ENCODE results near the gene RBM28.
A peak's percentile ranks its signal among the peaks of the same experiment; 100 is the strongest.

The RBM28 gene

GRCh38 chr7:128363261-128363721 is 19.6 kb upstream of the RBM28 start:
- DNase-seq (ENCODE audit: low spot score) = no peak
- in situ Hi-C loops (cut with MboI; ENCODE audit: low pct_unique_long_range_greater_than_20kb, low sequenced_read_pairs, unreplicated experiment) = no loop called here
- no peak for TF ChIP-seq CTCF (IDR thresholded peaks at IDR 0.05; ENCODE audit: extremely low read depth, insufficient read depth, missing control alignments)

- no peak for DNase-seq (ENCODE audit: low spot score)
- TF ChIP-seq CTCF (IDR thresholded peaks at IDR 0.05; ENCODE audit: extremely low read depth, insufficient read depth, missing control alignments) = no peak
- in situ Hi-C loops (cut with MboI; ENCODE audit: low pct_unique_long_range_greater_than_20kb, low sequenced_read_pairs, unreplicated experiment) = no loop called here
Measured at GRCh38 chr7:128362670-128363069, 19.0 kb upstream of the RBM28 start.

GRCh38 chr7:128361411-128362379 is 18.0 kb upstream of the RBM28 start, which contains the start of gene PRRT4:
PRRT4 (minus strand) TSS chr7:128361690.
- DNase-seq (ENCODE audit: low spot score) = peak; percentile 77
- no peak for TF ChIP-seq CTCF (IDR thresholded peaks at IDR 0.05; ENCODE audit: extremely low read depth, insufficient read depth, missing control alignments)
- in situ Hi-C loops (cut with MboI; ENCODE audit: low pct_unique_long_range_greater_than_20kb, low sequenced_read_pairs, unreplicated experiment) = no loop called here

DNA sequence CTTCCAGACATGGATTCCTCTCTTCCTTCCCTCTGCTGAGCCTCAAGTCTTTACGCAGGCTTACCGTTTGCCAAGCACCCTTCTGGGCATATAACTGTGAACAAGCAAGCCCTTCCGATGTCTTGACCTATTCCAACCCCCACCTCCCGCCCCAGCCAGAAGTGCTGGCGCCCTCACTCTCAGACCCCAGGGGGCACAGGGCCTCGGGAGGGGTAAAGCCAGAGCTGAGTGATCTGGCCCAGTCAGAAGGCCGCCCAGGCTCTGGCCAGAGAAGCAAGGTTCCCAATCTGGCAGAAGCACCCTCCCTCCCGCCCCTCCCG is 16.6 kb upstream of the RBM28 start:
- no peak for DNase-seq (ENCODE audit: low spot score)
- TF ChIP-seq CTCF (IDR thresholded peaks at IDR 0.05; ENCODE audit: extremely low read depth, insufficient read depth, missing control alignments) = no peak
- in situ Hi-C loops (cut with MboI; ENCODE audit: low pct_unique_long_range_greater_than_20kb, low sequenced_read_pairs, unreplicated experiment) = no loop called here

GRCh38 chr7:128359939-128360338 is 16.2 kb upstream of the RBM28 start:
- TF ChIP-seq CTCF (IDR thresholded peaks at IDR 0.05; ENCODE audit: extremely low read depth, insufficient read depth, missing control alignments) = no peak
- DNase-seq (ENCODE audit: low spot score) = peak; percentile 17
- in situ Hi-C loops (cut with MboI; ENCODE audit: low pct_unique_long_range_greater_than_20kb, low sequenced_read_pairs, unreplicated experiment) = no loop called here

- DNase-seq (ENCODE audit: low spot score) = peak; percentile 16
- no peak for TF ChIP-seq CTCF (IDR thresholded peaks at IDR 0.05; ENCODE audit: extremely low read depth, insufficient read depth, missing control alignments)
- in situ Hi-C loops (cut with MboI; ENCODE audit: low pct_unique_long_range_greater_than_20kb, low sequenced_read_pairs, unreplicated experiment) = no loop called here
Measured at GRCh38 chr7:128359336-128359735, 15.6 kb upstream of the RBM28 start.
